GM19239 (cell line): ENCODE results near the gene GOLM1.
"Not testable (repeated sequence)": the region's sequence is repeated elsewhere in the genome, so short reads cannot be mapped to it uniquely, and the experiment has no call there.

ENCODE experiments used
- DNase-seq: peaks from one replicate; pipeline ENCODE4 v3.0.0; 2011; ENCODE audit warnings: low spot score; ENCODE audit not compliant: insufficient read length
- FAIRE-seq: peaks from 2 replicates; lab custom pipeline; 2011; peaks lifted over from hg19 to GRCh38; lab: Jason Lieb, UNC

The GOLM1 gene

GRCh38 chr9:86098824-86099700, at the start of gene GOLM1:
Gene GOLM1, minus strand, starts transcription at chr9:86099558. Its CDS starts 20,238 bp downstream, at chr9:86079320.
- FAIRE-seq (no peak), DNase-seq (peak; percentile 70)

DNA sequence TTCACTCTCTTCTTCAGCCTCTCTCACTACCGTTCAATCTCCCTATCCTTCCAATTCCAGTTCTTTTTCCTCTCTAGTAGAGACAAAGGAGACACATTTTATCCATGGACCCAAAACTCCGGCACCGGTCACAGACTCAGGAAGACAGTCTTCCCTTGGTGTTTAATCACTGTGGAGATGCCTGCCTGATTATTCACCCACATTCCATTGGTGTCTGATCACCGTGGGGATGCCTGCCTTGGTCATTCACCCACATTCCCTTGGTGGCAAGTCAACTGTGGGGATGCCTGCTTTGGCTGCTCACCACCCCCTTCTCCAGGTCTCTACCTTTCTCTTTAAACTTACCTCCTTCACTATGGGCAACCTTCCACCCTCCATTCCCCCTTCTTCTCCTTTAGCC, 47.3 kb upstream of the GOLM1 start:
- FAIRE-seq, DNase-seq: not testable (repeated sequence)

DNA sequence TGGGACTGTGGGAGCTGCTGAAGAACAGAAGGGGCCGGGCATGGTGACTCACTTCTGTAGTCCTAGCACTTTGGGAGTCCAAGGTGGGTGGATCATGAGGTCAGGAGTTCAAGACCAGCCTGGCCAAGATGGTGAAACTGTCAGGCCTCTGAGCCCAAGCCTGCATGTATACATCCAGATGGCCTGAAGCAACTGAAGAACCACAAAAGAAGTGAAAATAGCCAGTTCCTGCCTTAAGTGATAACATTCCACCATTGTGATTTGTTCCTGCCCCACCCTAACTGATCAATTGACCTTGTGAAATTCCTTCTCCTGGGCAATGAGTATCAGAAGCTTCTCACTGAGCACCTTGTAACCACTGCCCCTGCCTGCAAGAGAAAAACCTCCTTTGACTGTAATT, 46.6 kb upstream of the GOLM1 start:
- DNase-seq, FAIRE-seq: not testable (repeated sequence)

DNA sequence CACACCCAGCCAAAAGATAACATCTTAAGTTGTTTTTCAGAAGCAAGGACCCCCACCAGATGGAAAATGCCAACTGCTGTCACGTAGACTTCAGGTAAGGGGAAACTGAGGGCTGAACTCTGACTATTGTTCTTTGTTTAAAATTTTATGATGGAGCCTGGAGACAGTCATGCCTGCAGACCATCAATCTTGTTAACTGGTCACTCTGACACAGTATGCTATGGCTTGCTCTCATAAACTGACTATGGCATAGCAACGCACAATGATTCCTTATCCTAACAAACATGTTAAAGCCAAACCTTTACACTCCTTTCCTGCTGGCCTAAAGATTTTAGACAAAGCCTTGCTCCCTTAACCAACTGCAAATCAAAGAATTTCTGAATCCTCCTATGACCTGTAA, 43.6 kb upstream of the GOLM1 start:
- FAIRE-seq (no peak), DNase-seq (no peak)

- no peak for FAIRE-seq
- DNase-seq: no peak
Measured at GRCh38 chr9:86141843-86142242, 42.5 kb upstream of the GOLM1 start.

- FAIRE-seq: no peak
- DNase-seq: no peak
Measured at GRCh38 chr9:86135371-86135770, 36.0 kb upstream of the GOLM1 start.

DNA sequence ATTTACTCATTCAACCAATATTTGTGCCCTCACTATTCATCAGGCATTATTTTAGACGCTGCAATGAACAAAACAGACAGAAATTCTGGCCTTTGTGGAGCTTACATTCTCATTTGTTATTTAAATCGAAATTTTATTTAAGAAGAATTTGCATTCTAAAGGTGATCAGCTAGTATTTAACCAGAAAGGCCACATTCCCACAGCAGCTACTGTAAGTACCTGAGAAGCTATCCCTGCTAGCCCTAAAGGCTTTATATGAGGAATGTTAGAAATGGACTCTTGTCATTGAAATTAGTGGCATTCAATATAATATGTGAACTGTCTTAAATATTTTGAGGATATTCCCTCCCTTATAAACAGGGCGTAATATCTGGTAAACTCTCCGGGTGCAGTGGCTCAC, 35.0 kb upstream of the GOLM1 start:
- DNase-seq (no peak), FAIRE-seq (no peak)

DNA sequence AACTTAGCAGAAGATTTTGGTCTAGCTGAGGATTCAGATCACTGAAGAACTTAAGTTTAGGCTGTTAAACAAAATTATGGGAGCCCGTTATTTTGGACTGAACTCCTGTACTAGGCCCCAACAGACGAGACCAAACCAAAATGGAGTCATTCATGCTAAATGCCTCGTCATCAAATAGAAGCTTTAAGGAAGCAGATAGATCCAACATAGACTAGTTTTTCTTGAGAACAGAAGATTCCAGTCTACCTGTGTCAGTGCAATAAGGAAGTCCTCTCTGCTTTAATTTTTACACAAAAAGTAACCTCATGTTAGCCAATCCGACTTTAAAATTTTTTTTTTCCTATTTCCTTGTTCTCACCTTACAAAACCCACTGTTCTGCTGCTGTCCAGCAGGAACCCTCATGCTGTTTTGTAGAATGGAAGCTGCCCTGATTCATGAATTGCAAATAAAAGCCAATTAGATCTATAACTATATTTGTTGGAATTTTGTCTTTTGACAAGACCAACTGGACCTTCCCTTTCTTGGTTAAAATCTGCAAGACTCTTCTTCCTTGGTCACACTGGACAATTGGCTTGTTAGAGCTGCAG, 29.0 kb upstream of the GOLM1 start:
- FAIRE-seq: no peak
- no peak for DNase-seq

- DNase-seq (no peak), FAIRE-seq (no peak)
Measured at GRCh38 chr9:86126998-86127972, 27.9 kb upstream of the GOLM1 start.

DNA sequence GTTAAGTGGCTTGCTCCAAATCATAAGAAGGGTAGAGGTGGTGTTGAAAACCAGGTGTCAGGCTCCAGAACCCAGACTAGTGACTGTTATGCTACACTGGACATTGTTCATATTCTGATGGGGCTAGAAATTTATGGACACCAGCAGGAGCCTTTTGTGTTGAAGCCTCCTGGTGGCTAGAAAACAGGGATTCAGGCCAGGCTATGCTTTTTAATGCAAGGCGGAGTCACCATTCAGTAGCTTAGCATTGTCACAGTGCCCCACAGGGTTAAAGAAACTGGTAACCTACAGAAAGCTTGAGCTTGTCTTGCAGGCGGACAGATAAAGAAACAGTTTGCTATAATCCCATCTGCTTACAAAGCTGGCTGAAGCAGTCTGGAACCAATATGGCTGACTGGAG, 23.0 kb upstream of the GOLM1 start:
- DNase-seq: no peak
- FAIRE-seq: no peak

DNA sequence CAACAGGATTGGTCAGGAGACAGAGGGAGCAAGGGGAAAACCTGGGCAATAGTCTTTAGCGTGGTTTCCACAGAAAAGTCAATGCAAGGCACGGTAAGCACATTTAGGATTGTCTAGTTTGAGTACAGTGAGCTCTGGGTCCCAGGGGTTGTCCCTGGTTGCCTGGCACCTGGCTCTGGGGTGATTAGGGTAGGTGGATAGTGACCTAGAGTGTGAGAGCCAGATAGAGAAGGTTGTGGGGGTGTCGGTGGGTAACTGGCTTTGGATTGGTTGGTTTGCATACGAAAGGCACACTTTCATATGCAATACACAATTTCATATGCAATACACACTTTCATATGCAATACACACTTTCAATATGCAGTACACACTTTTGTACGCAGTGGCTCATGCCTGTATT, 20.1 kb upstream of the GOLM1 start:
- no peak for DNase-seq
- no peak for FAIRE-seq

DNA sequence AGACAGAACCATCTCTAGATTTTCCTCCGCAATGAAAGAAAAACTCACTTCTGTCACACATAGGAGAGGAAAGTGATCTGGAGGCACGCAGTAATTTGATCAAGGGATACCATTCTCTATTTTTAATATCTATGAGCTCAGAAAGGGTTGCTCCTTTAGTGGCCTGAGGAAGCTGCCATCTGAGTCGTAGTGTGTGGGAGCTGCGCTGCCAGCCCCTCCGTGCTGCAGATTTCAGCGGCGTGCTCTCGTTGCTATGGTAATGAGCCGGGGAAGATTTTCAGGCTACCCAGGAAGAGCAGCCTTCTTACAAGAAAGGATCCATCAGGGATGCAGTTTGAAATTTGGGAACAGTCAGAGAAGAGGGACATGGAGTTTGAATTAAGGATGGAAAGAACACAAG, 17.1 kb upstream of the GOLM1 start:
- FAIRE-seq (no peak), DNase-seq (no peak)

DNA sequence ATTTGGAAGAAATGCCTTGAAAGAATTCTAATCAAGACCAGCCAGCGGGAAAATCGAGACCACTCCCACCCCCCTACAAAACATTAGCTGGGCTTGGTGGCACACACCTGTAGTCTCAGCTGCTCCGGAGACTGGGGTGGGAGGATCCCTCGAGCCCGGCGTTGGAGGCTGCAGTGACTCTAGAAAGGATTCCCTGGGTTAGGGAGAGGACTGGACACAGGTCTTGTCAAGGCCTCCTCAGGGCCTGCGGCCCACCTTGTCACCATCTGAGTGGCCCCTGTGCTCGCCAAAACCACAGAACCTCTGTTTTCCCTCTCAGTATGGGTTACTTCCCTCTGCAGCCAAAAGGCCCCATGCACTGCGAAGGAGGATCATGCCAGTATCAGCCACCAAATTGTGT, 16.5 kb upstream of the GOLM1 start:
- FAIRE-seq (no peak), DNase-seq (no peak)

- FAIRE-seq (no peak), DNase-seq (no peak)
Measured at GRCh38 chr9:86112057-86112456, 12.7 kb upstream of the GOLM1 start.

- no peak for FAIRE-seq
- DNase-seq: no peak
Measured at GRCh38 chr9:86102626-86103025, 3.3 kb upstream of the GOLM1 start.

DNA sequence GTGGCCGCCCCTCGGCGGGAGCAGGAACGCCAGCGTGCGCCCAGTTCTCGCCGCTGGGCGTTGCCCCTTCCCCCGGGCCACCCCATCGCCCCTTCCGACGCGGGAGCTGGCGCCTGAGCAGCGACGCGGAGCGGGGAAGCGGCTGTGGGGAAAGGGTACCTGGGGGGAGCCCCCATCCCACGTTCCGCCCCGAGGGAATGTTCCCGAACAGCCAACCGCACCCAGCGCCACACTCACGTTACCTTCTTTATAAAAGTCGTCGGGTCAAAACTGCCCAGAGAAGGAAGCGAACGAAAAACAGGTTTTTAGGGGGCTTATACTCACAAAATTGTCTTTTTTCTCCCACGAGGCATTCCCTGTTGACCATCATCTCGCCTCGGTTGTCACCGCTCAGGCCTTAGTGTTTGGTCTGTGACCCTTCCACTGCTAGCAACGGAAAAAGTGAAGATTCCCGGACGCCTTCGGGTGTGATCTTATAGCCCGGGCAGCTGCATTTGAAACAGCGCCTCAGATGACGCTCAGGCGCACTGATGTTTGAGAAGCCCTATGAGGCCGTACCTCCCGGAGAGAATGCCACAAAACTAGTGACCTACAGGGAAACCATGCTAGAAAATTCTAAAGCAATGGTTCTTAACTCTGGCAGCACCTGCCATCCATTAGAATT, 475 bp upstream of the GOLM1 start:
- DNase-seq (peak; percentile 18), FAIRE-seq (peak; percentile 68)

DNA sequence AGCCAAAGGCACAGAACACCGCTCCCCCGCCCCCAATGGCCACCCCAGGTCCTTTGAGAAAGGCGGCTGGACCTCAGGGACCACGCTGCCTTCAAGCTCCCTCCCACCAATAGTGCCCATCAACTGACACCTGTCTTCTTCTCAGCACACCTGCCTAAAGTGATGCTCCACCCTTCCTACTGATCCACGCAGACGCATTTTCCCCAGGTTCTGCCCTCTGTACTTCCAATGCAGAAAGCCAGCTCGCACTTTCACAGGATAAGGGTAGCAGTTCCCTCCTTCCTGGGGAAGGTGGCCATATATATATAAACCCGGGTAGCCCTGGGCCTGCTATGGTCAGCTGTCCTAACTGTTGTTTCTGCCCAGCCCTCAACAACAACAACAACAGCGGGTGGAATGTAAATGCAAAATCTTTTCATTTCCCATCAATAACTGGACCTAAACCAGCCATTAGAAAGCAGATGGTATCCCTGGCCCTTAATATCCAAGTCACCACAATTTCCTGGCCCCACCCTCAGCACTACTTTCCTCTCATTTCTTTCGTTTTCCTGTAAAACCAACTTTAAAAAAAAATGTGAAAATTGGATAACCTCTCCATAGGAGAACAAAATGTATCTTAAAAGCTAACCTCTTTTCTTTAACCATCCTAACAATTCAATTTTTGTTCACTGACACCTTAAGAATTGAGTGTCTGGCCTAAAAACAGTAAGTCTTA, 1.7 kb downstream of the GOLM1 start:
- no peak for DNase-seq
- no peak for FAIRE-seq

- FAIRE-seq: no peak
- DNase-seq: no peak
Measured at GRCh38 chr9:86096386-86096785, 3.0 kb downstream of the GOLM1 start.

- no peak for DNase-seq
- FAIRE-seq: no peak
Measured at GRCh38 chr9:86093788-86094555, 5.4 kb downstream of the GOLM1 start.
